Suprapubic skin (tissue), 4 donors: ENCODE measurements around the gene MPPE1. TPM values are rescaled to one million over a fixed set of nuclear protein-coding genes. Genes with fewer than 3 reads are reported as not detected.

ENCODE experiments used
- DNase-seq, 2 donors: peaks; one replicate each; pipeline ENCODE4 v3.0.0-alpha.2; 2019; ENCODE audit warnings: low spot score in 2 of 2
- H3K27ac ChIP-seq: fragments of 200-600 bp; sonication (generic); one replicate; pipeline ENCODE4 v1.5.1; 2019
- H3K27me3 ChIP-seq: fragments of 200-600 bp; sonication (generic); one replicate; pipeline ENCODE4 v1.5.1; 2019
- H3K36me3 ChIP-seq: fragments of 200-600 bp; sonication (generic); one replicate; pipeline ENCODE4 v1.5.1; 2019
- H3K4me1 ChIP-seq: fragments of 200-600 bp; sonication (generic); one replicate; pipeline ENCODE4 v1.5.1; 2019
- H3K4me3 ChIP-seq: fragments of 200-600 bp; sonication (generic); one replicate; pipeline ENCODE4 v1.5.1; 2019; ENCODE audit warnings: mild to moderate bottlenecking
- H3K9me3 ChIP-seq: fragments of 200-600 bp; sonication (generic); one replicate; pipeline ENCODE4 v1.5.1; 2019
- CTCF ChIP-seq, 2 donors: fragments of 200-600 bp in 1 of 2; fragments of 450-650 bp in 1 of 2; sonication (generic) in 1 of 2; IDR thresholded peaks; one replicate each; pipeline ENCODE4 v1.5.1; 2016 to 2019; ENCODE audit warnings: antibody characterized with exemption in 2 of 2, mild to moderate bottlenecking in 1 of 2, moderate library complexity in 1 of 2
- EP300 ChIP-seq: sonication (generic); formaldehyde crosslinking; IDR thresholded peaks from one replicate; pipeline ENCODE4 v1.6.1; 2017; ENCODE audit warnings: antibody characterized with exemption
- POLR2A ChIP-seq, 2 donors: fragments of 450-650 bp; IDR thresholded peaks; one replicate each; pipeline ENCODE4 v1.6.1; 2017; ENCODE audit warnings: antibody characterized with exemption in 2 of 2, mild to moderate bottlenecking in 2 of 2, moderate library complexity in 2 of 2
- POLR2AphosphoS5 ChIP-seq, 3 donors: sonication (generic); formaldehyde crosslinking; IDR thresholded peaks; one replicate each; pipeline ENCODE4 v1.6.1; 2017; ENCODE audit warnings: antibody characterized with exemption in 3 of 3
- WGBS: methylation state at CpG from one replicate; pipeline ENCODE4 v1.1.5; 2018; 5-methylcytosine and 5-hydroxymethylcytosine counted together
- total RNA-seq, 4 donors: library from RNA; depleted of rRNA; stranded (reverse); fragments of >200 nt; gene quantifications; one replicate each; pipeline ENCODE4 v1.1.0, GENCODE V29; 2016

The MPPE1 gene
- total RNA-seq, 4 donors from 2014 or later = 28.2 to 84.2 (median 40.3) TPM

GRCh38 chr18:11849841-11850634, 58.1 kb downstream of the MPPE1 start:
- Histone ChIP-seq H3K9me3 (no peaks in the 10 kb centered on the region), H3K4me1 (peaks cover 39% of the 10 kb centered on the region), H3K36me3 (peaks cover 8% of the 10 kb centered on the region), H3K27ac (peak overlapping the region; percentile 99), H3K4me3 (peak overlapping the region; percentile 97), H3K27me3 (no peaks in the 10 kb centered on the region)
- no peak for TF ChIP-seq CTCF (IDR thresholded peaks at IDR 0.05)
- peak; percentile 26 to 86 (median 58) for TF ChIP-seq POLR2AphosphoS5 (IDR thresholded peaks at IDR 0.05)
- peak in 1 of 2 donors; percentile 30 for TF ChIP-seq POLR2A (IDR thresholded peaks at IDR 0.05)
- DNase-seq = peak; percentile 90 to 91
- 16% methylated on average over 17 of the region's 17 CpGs for WGBS

- peak overlapping the region; percentile 99 for H3K27ac ChIP-seq
- peaks cover 33% of the 10 kb centered on the region for H3K4me1 ChIP-seq
- H3K36me3 ChIP-seq = peaks cover under 1% of the 10 kb centered on the region
- no peak for DNase-seq
- H3K9me3 ChIP-seq = no peaks in the 10 kb centered on the region
- no peak for TF ChIP-seq EP300
- TF ChIP-seq POLR2AphosphoS5 (IDR thresholded peaks at IDR 0.05) = no peak
- no peak for TF ChIP-seq CTCF (IDR thresholded peaks at IDR 0.05)
- TF ChIP-seq POLR2A (IDR thresholded peaks at IDR 0.05) = no peak
- H3K27me3 ChIP-seq = no peaks in the 10 kb centered on the region
- 82% methylated on average over 7 of the region's 7 CpGs for WGBS
- H3K4me3 ChIP-seq = peak overlapping the region; percentile 97
These were observed 58.8 kb downstream of the MPPE1 start for GRCh38 chr18:11849279-11849678.

GRCh38 chr18:11847811-11848210, 60.3 kb downstream of the MPPE1 start:
- no peak for TF ChIP-seq EP300
- no peak for TF ChIP-seq CTCF (IDR thresholded peaks at IDR 0.05)
- no peak for TF ChIP-seq POLR2A (IDR thresholded peaks at IDR 0.05)
- TF ChIP-seq POLR2AphosphoS5 (IDR thresholded peaks at IDR 0.05) = no peak
- WGBS = 82% methylated on average over 4 of the region's 4 CpGs
- no peak for DNase-seq

GRCh38 chr18:11845654-11846053, 62.5 kb downstream of the MPPE1 start:
- no peak overlapping the region for H3K27ac ChIP-seq
- no peak overlapping the region for H3K4me3 ChIP-seq
- H3K27me3 ChIP-seq = no peaks in the 10 kb centered on the region
- TF ChIP-seq POLR2A (IDR thresholded peaks at IDR 0.05) (no peak), CTCF (IDR thresholded peaks at IDR 0.05) (no peak), POLR2AphosphoS5 (IDR thresholded peaks at IDR 0.05) (no peak), EP300 (no peak)
- no peak for DNase-seq
- 87% methylated on average over 4 of the region's 4 CpGs for WGBS
- H3K9me3 ChIP-seq = no peaks in the 10 kb centered on the region
- no peaks in the 10 kb centered on the region for H3K36me3 ChIP-seq
- peaks cover 11% of the 10 kb centered on the region for H3K4me1 ChIP-seq

More at GRCh38 chr18:11847811-11848210, 60.3 kb downstream of the MPPE1 start:
- peaks cover 19% of the 10 kb centered on the region for H3K4me1 ChIP-seq
- no peak overlapping the region for H3K4me3 ChIP-seq
- no peaks in the 10 kb centered on the region for H3K27me3 ChIP-seq
- no peaks in the 10 kb centered on the region for H3K9me3 ChIP-seq
- no peaks in the 10 kb centered on the region for H3K36me3 ChIP-seq
- H3K27ac ChIP-seq = no peak overlapping the region

DNA sequence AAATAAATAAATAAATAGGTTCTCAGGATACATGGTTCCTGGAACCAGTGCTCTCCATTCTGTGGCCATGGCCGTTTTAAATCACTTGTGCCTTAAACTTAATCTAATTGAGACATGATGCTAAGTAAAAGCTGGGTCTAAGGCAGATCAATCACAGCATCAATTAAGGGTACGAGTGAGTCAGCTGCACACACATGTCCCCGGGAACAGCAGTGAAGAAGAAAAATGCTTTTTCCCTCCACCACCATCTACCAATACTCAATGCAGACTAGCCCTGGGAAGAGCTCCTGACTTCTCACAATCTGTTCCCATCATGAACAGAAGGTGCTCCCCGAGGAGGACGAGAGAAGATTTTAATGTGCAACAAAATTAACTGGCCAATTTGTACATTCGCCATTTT, 63.7 kb downstream of the MPPE1 start:
- Histone ChIP-seq H3K9me3 (no peaks in the 10 kb centered on the region), H3K36me3 (no peaks in the 10 kb centered on the region), H3K4me1 (peaks cover 5% of the 10 kb centered on the region), H3K27ac (no peak overlapping the region), H3K27me3 (no peaks in the 10 kb centered on the region), H3K4me3 (no peak overlapping the region)
- no peak for TF ChIP-seq POLR2A (IDR thresholded peaks at IDR 0.05)
- no peak for TF ChIP-seq EP300
- TF ChIP-seq POLR2AphosphoS5 (IDR thresholded peaks at IDR 0.05) = no peak
- no peak for TF ChIP-seq CTCF (IDR thresholded peaks at IDR 0.05)
- DNase-seq = no peak
- 83% methylated on average over 6 of the region's 6 CpGs for whole genome bisulfite sequencing
